HG03565 (cell line): ENCODE measurements around the gene TIMM44.
A peak's percentile ranks its signal among the peaks of the same experiment; 100 is the strongest.
"Not testable (repeated sequence)": the region's sequence is repeated elsewhere in the genome, so short reads cannot be mapped to it uniquely, and the experiment has no call there.

ENCODE experiments used
- ATAC-seq: cut with Tn5 transposase; IDR thresholded peaks from one replicate; pipeline ENCODE4 v1.9.1; 2021; ENCODE audit warnings: mild to moderate bottlenecking, moderate library complexity; ENCODE audit not compliant: unreplicated experiment

TIMM44 gene

GRCh38 chr19:7953060-7953459, 9.6 kb upstream of the TIMM44 start:
- ATAC-seq = no peak

- ATAC-seq = no peak
These were observed 4.5 kb upstream of the TIMM44 start for GRCh38 chr19:7947939-7948338.

GRCh38 chr19:7944177-7944761, 803 bp upstream of the TIMM44 start:
- ATAC-seq = peak; percentile 30

GRCh38 chr19:7942981-7943443, 454 bp downstream of the TIMM44 start:
- ATAC-seq = no peak

- no peak for ATAC-seq
These were observed 1.4 kb downstream of the TIMM44 start for GRCh38 chr19:7941895-7942596.

GRCh38 chr19:7940841-7941240, 2.6 kb downstream of the TIMM44 start:
- ATAC-seq = no peak

GRCh38 chr19:7934766-7935165, 8.7 kb downstream of the TIMM44 start:
- ATAC-seq = no peak

- ATAC-seq = no peak
These were observed 9.4 kb downstream of the TIMM44 start for GRCh38 chr19:7933828-7934725.

GRCh38 chr19:7933411-7933810, 10.1 kb downstream of the TIMM44 start:
- no peak for ATAC-seq

- ATAC-seq = no peak
These were observed 10.6 kb downstream of the TIMM44 start for GRCh38 chr19:7932930-7933300.

- no peak for ATAC-seq
These were observed 11.1 kb downstream of the TIMM44 start for GRCh38 chr19:7932276-7932929.

- ATAC-seq = no peak
These were observed 12.0 kb downstream of the TIMM44 start for GRCh38 chr19:7931221-7932061.

- no peak for ATAC-seq
These were observed 12.7 kb downstream of the TIMM44 start for GRCh38 chr19:7930765-7931164.

GRCh38 chr19:7930030-7930429, 13.4 kb downstream of the TIMM44 start:
- not testable (repeated sequence) for ATAC-seq

- no peak for ATAC-seq
These were observed 14.4 kb downstream of the TIMM44 start for GRCh38 chr19:7928741-7929701.

- ATAC-seq = no peak
These were observed 15.1 kb downstream of the TIMM44 start for GRCh38 chr19:7928334-7928706.

- ATAC-seq = no peak
These were observed 15.7 kb downstream of the TIMM44 start for GRCh38 chr19:7927605-7928333.
